Testis (tissue), 3 donors: ENCODE measurements around the gene PLEKHS1. TPM values are rescaled to one million over a fixed set of nuclear protein-coding genes. Genes with fewer than 3 reads are reported as not detected.

Experiments used
- DNase-seq: peaks from one replicate; pipeline ENCODE4 v3.0.0-alpha.2; 2019
- H3K27ac ChIP-seq, 2 donors: fragments of 200-600 bp; sonication (generic); one replicate each; pipeline ENCODE4 v1.5.1; 2019
- H3K27me3 ChIP-seq: fragments of 200-600 bp; sonication (generic); one replicate; pipeline ENCODE4 v1.5.1; 2019
- H3K36me3 ChIP-seq: fragments of 200-600 bp; sonication (generic); one replicate; pipeline ENCODE4 v1.5.1; 2017; ENCODE audit warnings: low read depth; ENCODE audit errors: missing control alignments
- H3K4me1 ChIP-seq: fragments of 200-600 bp; sonication (generic); one replicate; pipeline ENCODE4 v1.5.1; 2019
- H3K4me3 ChIP-seq, 2 donors: fragments of 200-600 bp; sonication (generic); one replicate each; pipeline ENCODE4 v1.5.1; 2017 to 2019
- H3K9me3 ChIP-seq: fragments of 200-600 bp; sonication (generic); one replicate; pipeline ENCODE4 v1.5.1; 2017
- CTCF ChIP-seq, 3 experiments: fragments of 450-650 bp in 2 of 3; fragments of 200-600 bp in 1 of 3; sonication (generic) in 1 of 3; IDR thresholded peaks; one replicate each; pipeline ENCODE4 v1.5.1; 2016 to 2019; ENCODE audit warnings: antibody characterized with exemption in 3 of 3, mild to moderate bottlenecking in 2 of 3, moderate library complexity in 1 of 3
- POLR2A ChIP-seq: fragments of 450-650 bp; IDR thresholded peaks from one replicate; pipeline ENCODE4 v1.6.1; 2017; ENCODE audit warnings: antibody characterized with exemption, mild to moderate bottlenecking, moderate library complexity
- WGBS, 2 donors: methylation state at CpG; one replicate each; pipeline ENCODE4 v1.1.5; 2018; 5-methylcytosine and 5-hydroxymethylcytosine counted together
- intact Hi-C: fragments of 100-400 bp; cut with DNase I; formaldehyde crosslinking; loops from one replicate; pipeline ENCODE4 v1.15.1; 2023; ENCODE audit warnings: low total_unique reads
- polyA plus RNA-seq: library from polyadenylated mRNA; stranded (reverse); fragments of 350-450 nt; fragmentation: Illumina TruSeq; extraction: RNeasy Lipid Tissue Mini Kit (QIAGEN cat#74804); gene quantifications from one replicate; pipeline ENCODE4 v1.2.3, GENCODE V29; 2014; ENCODE audit warnings: low read depth, low replicate concordance; ENCODE audit not compliant: insufficient read depth
- total RNA-seq, 2 donors: library from RNA; depleted of rRNA; stranded (reverse); fragments of >200 nt; gene quantifications; one replicate each; pipeline ENCODE4 v1.2.3, GENCODE V29; 2016

PLEKHS1 gene
- total and polyA plus RNA-seq, 3 donors from 2014 or later, result 0.31 to 2.2 (median 1.1) TPM

DNA sequence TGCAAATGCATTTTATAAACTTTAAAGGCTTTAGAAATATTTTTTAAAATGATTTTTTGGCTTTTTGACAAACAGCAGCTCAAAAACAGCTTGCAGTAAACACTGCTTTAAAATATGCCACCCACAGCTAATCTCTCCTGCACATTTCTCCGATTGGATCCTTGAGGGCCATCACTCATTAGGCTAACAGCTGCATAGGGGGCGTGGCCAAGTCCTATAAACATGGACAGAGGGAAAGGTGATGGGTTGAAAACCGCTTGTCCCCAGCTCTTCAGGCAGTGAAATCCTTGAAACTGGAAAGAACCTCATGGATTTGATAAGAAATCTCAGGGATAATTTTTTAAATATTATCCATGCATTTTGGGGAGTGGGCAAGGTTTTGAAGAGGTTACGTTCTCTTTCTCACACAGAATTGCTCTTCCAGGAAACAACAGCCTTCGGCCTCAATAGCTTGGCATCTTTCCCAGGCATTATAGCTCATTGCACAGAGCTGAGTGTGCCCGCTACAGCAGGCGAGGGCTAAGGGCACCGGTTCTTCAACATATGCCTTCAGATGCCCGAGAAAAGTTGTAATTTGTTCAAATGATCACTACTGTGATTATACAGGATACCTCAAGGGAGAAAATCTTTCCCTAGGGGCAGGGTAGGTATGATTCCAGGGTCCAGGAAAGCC is 1.7 kb downstream of the PLEKHS1 start:
- TF ChIP-seq CTCF (IDR thresholded peaks at IDR 0.05), result no peak
- TF ChIP-seq POLR2A, result no peak
- 53 to 68% methylated on average over 9 of the region's 9 CpGs for WGBS, 2 donors
- no peaks in the 10 kb centered on the region for H3K36me3 ChIP-seq
- H3K9me3 ChIP-seq, result no peaks in the 10 kb centered on the region
- no peak overlapping the region for H3K4me3 ChIP-seq
- intact Hi-C loops, result no loop called here
- no peaks in the 10 kb centered on the region for H3K4me1 ChIP-seq
- no peak overlapping the region for H3K27ac ChIP-seq
- no peaks in the 10 kb centered on the region for H3K27me3 ChIP-seq
- no peak for DNase-seq

- Histone ChIP-seq H3K27me3 (no peaks in the 10 kb centered on the region), H3K4me1 (no peaks in the 10 kb centered on the region), H3K27ac (no peak overlapping the region), H3K4me3 (no peak overlapping the region), H3K36me3 (no peaks in the 10 kb centered on the region), H3K9me3 (no peaks in the 10 kb centered on the region)
- intact Hi-C loops, result no loop called here
- 91 to 92% methylated on average over 3 of the region's 3 CpGs for WGBS, 2 donors
- no peak for DNase-seq
- TF ChIP-seq CTCF (IDR thresholded peaks at IDR 0.05) (no peak), POLR2A (no peak)
Observed at GRCh38 chr10:113754125-113754524, 2.6 kb downstream of the PLEKHS1 start.

DNA sequence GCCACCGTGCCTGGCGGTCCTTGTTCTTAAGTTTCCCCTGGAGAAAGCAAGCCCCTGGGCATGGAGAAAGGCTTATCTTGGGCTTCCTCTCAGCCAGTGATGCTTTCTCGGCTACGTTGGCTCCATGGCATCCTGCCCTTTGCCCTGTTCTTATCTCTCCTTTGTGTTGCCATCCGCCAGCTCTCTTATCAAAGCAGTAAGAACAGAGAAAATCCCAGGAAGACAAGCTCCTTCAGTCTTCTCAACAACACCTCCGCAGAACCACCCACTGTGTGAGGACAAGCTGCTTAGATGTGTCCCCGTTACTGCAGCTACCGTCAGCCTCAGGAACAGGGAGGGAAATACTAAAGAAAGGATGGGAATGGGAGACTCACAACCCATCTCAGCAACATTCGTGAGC is 3.3 kb downstream of the PLEKHS1 start:
- TF ChIP-seq CTCF (IDR thresholded peaks at IDR 0.05), result no peak
- TF ChIP-seq POLR2A, result no peak
- WGBS, 2 donors, result 74 to 77% methylated on average over 9 of the region's 9 CpGs
- no peaks in the 10 kb centered on the region for H3K36me3 ChIP-seq
- H3K27me3 ChIP-seq, result no peaks in the 10 kb centered on the region
- peak; percentile 63 for DNase-seq
- H3K4me3 ChIP-seq, result no peak overlapping the region
- H3K27ac ChIP-seq, result no peak overlapping the region
- H3K4me1 ChIP-seq, result no peaks in the 10 kb centered on the region
- intact Hi-C loops, result no loop called here
- H3K9me3 ChIP-seq, result no peaks in the 10 kb centered on the region

GRCh38 chr10:113756940-113757543 is 5.6 kb downstream of the PLEKHS1 start:
- intact Hi-C loops, result no loop called here

More at GRCh38 chr10:113756940-113757543, 5.6 kb downstream of the PLEKHS1 start:
- Histone ChIP-seq H3K4me1 (no peaks in the 10 kb centered on the region), H3K27me3 (no peaks in the 10 kb centered on the region), H3K27ac (no peak overlapping the region), H3K36me3 (no peaks in the 10 kb centered on the region), H3K9me3 (no peaks in the 10 kb centered on the region), H3K4me3 (no peak overlapping the region)
- 84 to 90% methylated on average over 12 of the region's 12 CpGs for WGBS, 2 donors
- TF ChIP-seq POLR2A, result no peak
- TF ChIP-seq CTCF (IDR thresholded peaks at IDR 0.05), result no peak
- no peak for DNase-seq
